Chondrocyte (in vitro differentiated cells): ENCODE data around the gene CPOX. TPM values are rescaled to one million over a fixed set of nuclear protein-coding genes. Genes with fewer than 3 reads are reported as not detected.

ENCODE experiments used
- DNase-seq: peaks from one replicate; pipeline ENCODE4 v3.0.0; 2021; ENCODE audit warnings: mixed read lengths, low spot score
- H3K27ac Mint-ChIP-seq: one replicate; pipeline ENCODE4 v1.8.0; 2021; ENCODE audit warnings: mild to moderate bottlenecking, moderate library complexity, mixed read lengths; ENCODE audit not compliant: unreplicated experiment
- H3K27me3 Mint-ChIP-seq: 2 replicates; pipeline ENCODE4 v1.8.0; 2021; ENCODE audit warnings: low read depth, mixed read lengths
- H3K36me3 Mint-ChIP-seq: 2 replicates; pipeline ENCODE4 v1.8.0; 2021; ENCODE audit warnings: low read depth, mixed read lengths
- H3K4me1 Mint-ChIP-seq: 2 replicates; pipeline ENCODE4 v1.8.0; 2021; ENCODE audit warnings: low read depth, mild to moderate bottlenecking, mixed read lengths
- H3K4me3 Mint-ChIP-seq: one replicate; pipeline ENCODE4 v1.8.0; 2021; ENCODE audit warnings: mild to moderate bottlenecking, moderate library complexity, mixed read lengths; ENCODE audit not compliant: unreplicated experiment
- H3K9me3 Mint-ChIP-seq: 2 replicates; pipeline ENCODE4 v1.8.0; 2021; ENCODE audit warnings: low read depth, mixed read lengths
- total RNA-seq: library from RNA; stranded (reverse); gene quantifications from 3 replicates; pipeline ENCODE4 v1.2.1, GENCODE V29; 2021
- TF ChIP-seq, protein P1 (sequence below): fragments of 200-600 bp; sonication (generic); IDR thresholded peaks from 2 replicates; pipeline ENCODE4 v1.5.0; 2021; ENCODE audit warnings: antibody characterized with exemption, mild to moderate bottlenecking, moderate library complexity

Gene CPOX
- total RNA-seq, 1 donor from 2014 or later: 16.2 TPM

DNA sequence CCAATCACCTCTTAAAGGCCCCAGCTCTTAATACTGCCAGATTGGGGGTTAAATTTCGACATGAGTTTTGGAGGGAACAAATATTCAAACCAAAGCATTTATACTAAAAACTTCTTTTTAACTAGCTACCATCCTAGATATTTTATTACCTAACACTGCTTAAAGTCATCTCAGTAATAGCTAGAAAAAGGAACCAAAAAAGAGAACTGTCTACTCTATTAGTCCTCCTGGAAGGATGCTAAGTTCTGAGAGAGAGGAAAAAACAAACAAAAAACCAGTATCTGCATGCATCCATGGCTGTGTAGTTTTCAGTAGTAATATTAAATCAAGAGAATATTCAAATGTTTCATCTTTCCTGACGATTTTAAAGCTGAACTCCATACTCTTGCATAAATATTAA lies 5.8 kb downstream of the CPOX start:
- DNase-seq: no peak
- Mint-ChIP-seq H3K4me1 (peaks cover 39% of the 10 kb centered on the region), H3K27ac (peak overlapping the region; percentile 4), H3K4me3 (no peak overlapping the region), H3K9me3 (no peaks in the 10 kb centered on the region), H3K36me3 (peaks cover 12% of the 10 kb centered on the region), H3K27me3 (no peaks in the 10 kb centered on the region)
- TF ChIP-seq, protein P1, sequence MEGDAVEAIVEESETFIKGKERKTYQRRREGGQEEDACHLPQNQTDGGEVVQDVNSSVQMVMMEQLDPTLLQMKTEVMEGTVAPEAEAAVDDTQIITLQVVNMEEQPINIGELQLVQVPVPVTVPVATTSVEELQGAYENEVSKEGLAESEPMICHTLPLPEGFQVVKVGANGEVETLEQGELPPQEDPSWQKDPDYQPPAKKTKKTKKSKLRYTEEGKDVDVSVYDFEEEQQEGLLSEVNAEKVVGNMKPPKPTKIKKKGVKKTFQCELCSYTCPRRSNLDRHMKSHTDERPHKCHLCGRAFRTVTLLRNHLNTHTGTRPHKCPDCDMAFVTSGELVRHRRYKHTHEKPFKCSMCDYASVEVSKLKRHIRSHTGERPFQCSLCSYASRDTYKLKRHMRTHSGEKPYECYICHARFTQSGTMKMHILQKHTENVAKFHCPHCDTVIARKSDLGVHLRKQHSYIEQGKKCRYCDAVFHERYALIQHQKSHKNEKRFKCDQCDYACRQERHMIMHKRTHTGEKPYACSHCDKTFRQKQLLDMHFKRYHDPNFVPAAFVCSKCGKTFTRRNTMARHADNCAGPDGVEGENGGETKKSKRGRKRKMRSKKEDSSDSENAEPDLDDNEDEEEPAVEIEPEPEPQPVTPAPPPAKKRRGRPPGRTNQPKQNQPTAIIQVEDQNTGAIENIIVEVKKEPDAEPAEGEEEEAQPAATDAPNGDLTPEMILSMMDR: no peak

DNA sequence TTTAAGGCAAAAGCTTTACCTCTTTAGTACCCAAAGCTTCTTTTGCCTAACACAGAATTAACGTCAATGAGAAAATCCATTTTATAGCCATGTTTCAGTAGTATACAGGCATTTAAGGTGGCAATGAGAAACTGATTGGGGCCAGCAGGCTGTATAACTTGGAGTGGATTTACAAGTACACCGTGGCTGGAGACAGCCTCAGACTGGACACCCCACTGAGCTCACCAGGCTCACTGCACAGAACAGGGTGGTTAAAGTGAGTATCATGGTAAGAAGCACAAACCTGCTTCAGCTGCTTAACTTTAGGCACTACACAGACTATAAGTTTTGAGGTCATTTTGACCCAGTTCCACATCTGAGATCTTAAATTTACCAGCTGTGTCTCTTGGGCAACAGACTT lies 8.9 kb downstream of the CPOX start:
- Mint-ChIP-seq H3K27me3 (no peaks in the 10 kb centered on the region), H3K4me3 (no peak overlapping the region), H3K27ac (no peak overlapping the region), H3K4me1 (peaks cover 26% of the 10 kb centered on the region), H3K36me3 (peaks cover 12% of the 10 kb centered on the region), H3K9me3 (no peaks in the 10 kb centered on the region)
- DNase-seq: no peak
- TF ChIP-seq, protein P1: no peak

DNA sequence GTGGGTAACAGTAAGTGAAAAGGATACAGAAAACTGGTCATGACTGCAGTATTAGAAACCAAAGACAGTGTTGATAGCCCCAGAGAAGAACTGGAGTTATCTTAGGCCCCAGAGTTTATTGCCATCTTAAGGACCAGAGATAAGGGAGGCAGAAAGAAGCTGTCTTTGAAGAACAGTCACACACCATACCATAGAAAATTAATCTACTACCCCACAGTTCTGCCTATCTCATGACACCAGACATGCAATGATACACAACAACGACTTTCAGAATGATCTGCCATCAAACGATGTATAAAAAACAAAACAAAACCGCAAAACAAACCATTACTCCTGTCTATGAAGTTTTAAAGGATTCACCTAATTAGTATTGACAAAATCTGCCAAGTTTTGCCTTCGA lies 9.6 kb downstream of the CPOX start:
- Mint-ChIP-seq H3K36me3 (peaks cover 12% of the 10 kb centered on the region), H3K4me3 (no peak overlapping the region), H3K4me1 (peaks cover 20% of the 10 kb centered on the region), H3K27me3 (no peaks in the 10 kb centered on the region), H3K9me3 (no peaks in the 10 kb centered on the region), H3K27ac (no peak overlapping the region)
- TF ChIP-seq, protein P1: no peak
- no peak for DNase-seq

- Mint-ChIP-seq H3K36me3 (peaks cover 14% of the 10 kb centered on the region), H3K9me3 (no peaks in the 10 kb centered on the region), H3K27me3 (no peaks in the 10 kb centered on the region), H3K4me3 (no peak overlapping the region), H3K4me1 (peaks cover 12% of the 10 kb centered on the region), H3K27ac (no peak overlapping the region)
- no peak for DNase-seq
- TF ChIP-seq, protein P1: no peak
Observed at GRCh38 chr3:98582042-98582441, 11.4 kb downstream of the CPOX start.

- H3K4me3 Mint-ChIP-seq: no peak overlapping the region
- TF ChIP-seq, protein P1: no peak
- no peaks in the 10 kb centered on the region for H3K27me3 Mint-ChIP-seq
- H3K27ac Mint-ChIP-seq: no peak overlapping the region
- peaks cover 17% of the 10 kb centered on the region for H3K36me3 Mint-ChIP-seq
- no peaks in the 10 kb centered on the region for H3K9me3 Mint-ChIP-seq
- peaks cover 12% of the 10 kb centered on the region for H3K4me1 Mint-ChIP-seq
- no peak for DNase-seq
Observed at GRCh38 chr3:98581474-98581873, 11.9 kb downstream of the CPOX start.
